GM12878 (cell line): ENCODE results near the gene CATSPERD. TPM values are rescaled to one million over a fixed set of nuclear protein-coding genes. Genes with fewer than 3 reads are reported as not detected.

Experiments used
- ATF7 ChIP-seq: fragments of 450-650 bp; IDR thresholded peaks from 2 replicates; pipeline ENCODE4 v1.6.1; 2016; ENCODE audit warnings: low read depth, mild to moderate bottlenecking
- BACH1 ChIP-seq: fragments of 450-650 bp; IDR thresholded peaks from 2 replicates; pipeline ENCODE4 v1.6.1; 2017; ENCODE audit warnings: mild to moderate bottlenecking, borderline replicate concordance
- BCL3 ChIP-seq: IDR thresholded peaks from 2 replicates; pipeline ENCODE4 v1.6.1; 2011; ENCODE audit warnings: borderline replicate concordance, low read depth, mild to moderate bottlenecking, moderate library complexity, low read length; ENCODE audit not compliant: insufficient read depth, poor library complexity, severe bottlenecking
- CTCF ChIP-seq, 3 experiments: IDR thresholded peaks in 2 of 3; conservative IDR thresholded peaks in 1 of 3; 2 replicates each; pipeline ENCODE4 v1.5.1; 2011; ENCODE audit warnings: low read depth in 3 of 3, low read length in 3 of 3, mild to moderate bottlenecking in 3 of 3, control low read depth in 2 of 3, moderate library complexity in 2 of 3, inconsistent platforms in 1 of 3, mixed read lengths in 1 of 3; ENCODE audit not compliant: control insufficient read depth in 2 of 3, insufficient read depth in 1 of 3; ENCODE audit errors: extremely low read depth in 1 of 3
- DPF2 ChIP-seq: fragments of 450-650 bp; IDR thresholded peaks from 2 replicates; pipeline ENCODE4 v1.6.1; 2017; ENCODE audit warnings: mild to moderate bottlenecking
- IKZF2 ChIP-seq, 2 experiments: fragments of 450-650 bp; IDR thresholded peaks; 2 replicates each; pipeline ENCODE4 v1.6.1; 2017; ENCODE audit warnings: mild to moderate bottlenecking in 2 of 2, moderate library complexity in 2 of 2
- IRF3 ChIP-seq: fragments of 450-650 bp; IDR thresholded peaks from 2 replicates; pipeline ENCODE4 v1.6.1; 2014; ENCODE audit warnings: mild to moderate bottlenecking
- JUNB ChIP-seq: IDR thresholded peaks from 2 replicates; pipeline ENCODE4 v1.6.1; 2016; ENCODE audit warnings: antibody characterized with exemption, mild to moderate bottlenecking
- KLF5 ChIP-seq: fragments of 450-650 bp; IDR thresholded peaks from 2 replicates; pipeline ENCODE4 v1.6.1; 2014; ENCODE audit warnings: mild to moderate bottlenecking; ENCODE audit not compliant: partially characterized antibody
- LARP7 ChIP-seq: fragments of 450-650 bp; IDR thresholded peaks from 2 replicates; pipeline ENCODE4 v1.6.1; 2017; ENCODE audit warnings: mild to moderate bottlenecking
- MEF2B ChIP-seq: fragments of 450-650 bp; IDR thresholded peaks from 2 replicates; pipeline ENCODE4 v1.6.1; 2018; ENCODE audit warnings: mild to moderate bottlenecking, moderate library complexity; ENCODE audit not compliant: partially characterized antibody, poor library complexity, severe bottlenecking
- NRF1 ChIP-seq: conservative IDR thresholded peaks from 2 replicates; pipeline ENCODE4 v1.6.1; 2011; ENCODE audit warnings: mild to moderate bottlenecking, low read depth, low read length, improper control_type of control experiment
- POLR2A ChIP-seq: IDR thresholded peaks from 2 replicates; pipeline ENCODE4 v1.6.1; 2011; ENCODE audit warnings: low read depth, mild to moderate bottlenecking, low read length
- POLR2AphosphoS2 ChIP-seq: IDR thresholded peaks from 2 replicates; pipeline ENCODE4 v1.6.1; 2011; ENCODE audit warnings: low read depth, mild to moderate bottlenecking, low read length, improper control_type of control experiment, moderate library complexity
- PRDM15 ChIP-seq: fragments of 450-650 bp; formaldehyde crosslinking; IDR thresholded peaks from 2 replicates; pipeline ENCODE4 v1.4.0; 2020; ENCODE audit warnings: mild to moderate bottlenecking, moderate library complexity
- RFX5 ChIP-seq: IDR thresholded peaks from 2 replicates; pipeline ENCODE4 v1.6.1; 2011; ENCODE audit warnings: low read depth, low read length, improper control_type of control experiment
- TCF12 ChIP-seq: IDR thresholded peaks from 2 replicates; pipeline ENCODE4 v1.6.1; 2011; ENCODE audit warnings: low read depth, mild to moderate bottlenecking, low read length
- YBX1 ChIP-seq: fragments of 450-650 bp; IDR thresholded peaks from 2 replicates; pipeline ENCODE4 v1.6.1; 2016; ENCODE audit warnings: antibody characterized with exemption
- YY1 ChIP-seq: IDR thresholded peaks from 2 replicates; pipeline ENCODE4 v1.6.1; 2011; ENCODE audit warnings: low read depth, mild to moderate bottlenecking, low read length
- ZNF592 ChIP-seq: fragments of 450-650 bp; IDR thresholded peaks from 2 replicates; pipeline ENCODE4 v1.6.1; 2017; ENCODE audit warnings: mild to moderate bottlenecking, moderate library complexity
- polyA plus RNA-seq, 11 experiments: library from polyadenylated mRNA; depleted of rRNA in 4 of 11; unstranded in 6 of 11; stranded (reverse) in 5 of 11; fragments of >200 nt; fragmentation: Nextera tagmentation in 4 of 11; fragmentation: Illumina TruSeq in 1 of 11; extraction: Ambion mirVana in 4 of 11; extraction: Trizol in 1 of 11; gene quantifications; 1 replicate in 1 of 11; 2 replicates in 10 of 11; pipeline versions ENCODE4 v1.2.1 to v1.2.3, GENCODE V29; 2011 to 2016; ENCODE audit warnings: inconsistent platforms in 2 of 11, missing spikeins in 2 of 11, low read depth in 1 of 11
- total RNA-seq, 4 experiments: library from RNA; depleted of rRNA in 3 of 4; stranded (reverse); fragments of >200 nt in 3 of 4; fragmentation: Illumina TruSeq in 1 of 4; extraction: Trizol in 1 of 4; gene quantifications; 2 replicates each; pipeline versions ENCODE4 v1.2.1 to v1.2.3, GENCODE V29; 2013 to 2021

Gene CATSPERD
- total and polyA plus RNA-seq, 10 of the 15 experiments (the other 5 are each of a cell fraction or from before 2014, with no cell fraction given): 0.02 to 0.38 (median 0.11) TPM; not detected in 5

GRCh38 chr19:5695649-5696195 lies 24.7 kb upstream of the CATSPERD start (continued):
- TF ChIP-seq ZNF592: no peak
- TF ChIP-seq NRF1: no peak
- TF ChIP-seq DPF2: no peak
- TF ChIP-seq JUNB: no peak
- TF ChIP-seq POLR2A: peak; percentile 35
- no peak for TF ChIP-seq RFX5
- TF ChIP-seq PRDM15 (CRISPR knock-in tag): no peak
- no peak for TF ChIP-seq IRF3
- TF ChIP-seq YY1: no peak
- TF ChIP-seq TCF12: peak; percentile 90
- no peak for TF ChIP-seq LARP7
- TF ChIP-seq BCL3: peak; percentile 33
- no peak for TF ChIP-seq KLF5
- no peak for TF ChIP-seq BACH1
- no peak for TF ChIP-seq ATF7
- no peak for TF ChIP-seq CTCF (IDR thresholded peaks at IDR 0.05 in 2 of 3, conservative IDR thresholded peaks at IDR 0.05 in 1 of 3; ENCODE audit: control insufficient read depth in 2 of 3, extremely low read depth in 1 of 3, insufficient read depth in 1 of 3, low read depth in 3 of 3, low read length in 3 of 3)
- TF ChIP-seq MEF2B: no peak
- no peak for TF ChIP-seq POLR2AphosphoS2
- TF ChIP-seq IKZF2 (IDR thresholded peaks at IDR 0.05): no peak
- no peak for TF ChIP-seq YBX1
